WI38 (cell line): Measurements from ENCODE around the gene FBN3.

Experiments used
- H3K4me3 ChIP-seq: 2 replicates; pipeline ENCODE4 v1.5.1; 2011; ENCODE audit warnings: low read depth, mild to moderate bottlenecking, control low read depth, low read length
- CTCF ChIP-seq: IDR thresholded peaks from 2 replicates; pipeline ENCODE4 v1.5.1; 2012; ENCODE audit warnings: low read depth, mild to moderate bottlenecking, control low read depth, low read length

FBN3 gene

GRCh38 chr19:8088752-8089663 lies 60.4 kb downstream of the FBN3 start:
- no peak overlapping the region for H3K4me3 ChIP-seq
- no peak for TF ChIP-seq CTCF

- TF ChIP-seq CTCF: no peak
- H3K4me3 ChIP-seq: no peak overlapping the region
Measured at GRCh38 chr19:8087876-8088275, 61.5 kb downstream of the FBN3 start.

GRCh38 chr19:8086849-8087248 lies 62.5 kb downstream of the FBN3 start:
- H3K4me3 ChIP-seq: no peak overlapping the region
- TF ChIP-seq CTCF: no peak

- TF ChIP-seq CTCF: no peak
- H3K4me3 ChIP-seq: no peak overlapping the region
Measured at GRCh38 chr19:8085598-8086408, 63.6 kb downstream of the FBN3 start.

- no peak overlapping the region for H3K4me3 ChIP-seq
- no peak for TF ChIP-seq CTCF
Measured at GRCh38 chr19:8084152-8084551, 65.2 kb downstream of the FBN3 start.

GRCh38 chr19:8083141-8083540 lies 66.3 kb downstream of the FBN3 start:
- H3K4me3 ChIP-seq: no peak overlapping the region
- TF ChIP-seq CTCF: no peak
